Pancreas (tissue), 10 donors: ENCODE data around the gene LCN10. TPM values are rescaled to one million over a fixed set of nuclear protein-coding genes. Genes with fewer than 3 reads are reported as not detected.

Source experiments
- ATAC-seq, 4 donors: fragments of 200-7000 bp; cut with Tn5 transposase; one replicate each; pipeline versions ENCODE4 v1.8.0 to v1.9.1; 2020; ENCODE audit warnings: mild to moderate bottlenecking in 4 of 4, moderate library complexity in 4 of 4
- DNase-seq, 6 donors: peaks; one replicate each; pipeline ENCODE4 v3.0.0-alpha.2; 2020
- FAIRE-seq: peaks from 2 replicates; lab custom pipeline; 2012; peaks lifted over from hg19 to GRCh38; lab: Jason Lieb, UNC
- H3K27ac ChIP-seq, 4 donors: fragments of 200-600 bp; sonication (generic); 1 replicate in 3 of 4; 2 replicates in 1 of 4; pipeline versions ENCODE4 v1.5.0 to v1.8.0; 2020
- H3K27me3 ChIP-seq, 4 donors: fragments of 200-600 bp; one replicate each; pipeline ENCODE4 v1.8.0; 2021
- H3K36me3 ChIP-seq, 3 donors: fragments of 200-600 bp; sonication (generic) in 1 of 3; one replicate each; pipeline versions ENCODE4 v1.5.0 to v1.8.0; 2020 to 2021
- H3K4me1 ChIP-seq, 3 donors: fragments of 200-600 bp; one replicate each; pipeline ENCODE4 v1.8.0; 2021
- H3K4me3 ChIP-seq, 4 donors: fragments of 200-600 bp; sonication (generic) in 2 of 4; one replicate each; pipeline versions ENCODE4 v1.5.0 to v1.8.0; 2020 to 2021
- H3K9me3 ChIP-seq, 4 donors: fragments of 200-600 bp; one replicate each; pipeline ENCODE4 v1.8.0; 2021
- WGBS, 2 donors: extraction: QIAGEN DNeasy Blood & Tissue Kit; methylation state at CpG; one replicate each; pipeline ENCODE4 v1.1.7; 2013; 5-methylcytosine and 5-hydroxymethylcytosine counted together
- intact Hi-C, 3 donors: fragments of 100-400 bp; cut with DNase I; formaldehyde crosslinking; loops; one replicate each; pipeline versions ENCODE4 v1.11.1 to v1.14.2; 2022
- polyA plus RNA-seq, 2 donors: library from polyadenylated mRNA; stranded (reverse); fragments of 200-250 nt; gene quantifications; one replicate each; pipeline ENCODE4 v1.2.3, GENCODE V29; 2013
- total RNA-seq, 6 donors: library from RNA; stranded (reverse); fragmentation: NEBNext Ultra II Directional in 4 of 6; extraction: Animal tissue kit (Norgen Biotek cat#: 25700) in 4 of 6; gene quantifications; one replicate each; pipeline versions ENCODE4 v1.2.1 to v1.2.4, GENCODE V29; 2021 to 2023
- TF ChIP-seq, protein P1 (sequence below), 4 donors: fragments of 200-600 bp; sonication (generic) in 3 of 4; IDR thresholded peaks; one replicate each; pipeline versions ENCODE4 v1.5.0 to v1.8.0; 2021; ENCODE audit warnings: antibody characterized with exemption in 4 of 4
- donor health status: healthy with polysubstance abuse.
- donor health status: DM: no; HTN: no; CAD: no; lungs with moderate emphysema.
- donor health status: DM: no; HTN: no; CAD: no.
- donor health status: control.
- donor health status: control.
- donor health status: Bipolar disorder and iron deficiency.
- donor health status: DM: yes; HTN: yes; CAD: no.
- donor health status: DM: no; HTN: no; CAD: no.
- donor health status: DM: no; HTN: no; CAD: no.
- donor health status: DM: yes; HTN: yes; CAD: no.

Gene LCN10
- total and polyA plus RNA-seq, 8 donors, result 0.16 to 54.0 (median 1.6) TPM

- no peak overlapping the region for H3K4me3 ChIP-seq
- H3K9me3 ChIP-seq, result no peaks in the 10 kb centered on the region
- H3K27ac ChIP-seq, result no peak overlapping the region
- no peak for ATAC-seq
- no peak for FAIRE-seq
- 71 to 87% methylated on average over 1 of the region's 1 CpG for WGBS, 2 donors
- intact Hi-C loops, result no loop called here
- DNase-seq, result no peak
- no peaks in the 10 kb centered on the region for H3K27me3 ChIP-seq
- H3K36me3 ChIP-seq, result no peaks in the 10 kb centered on the region
- TF ChIP-seq, protein P1, sequence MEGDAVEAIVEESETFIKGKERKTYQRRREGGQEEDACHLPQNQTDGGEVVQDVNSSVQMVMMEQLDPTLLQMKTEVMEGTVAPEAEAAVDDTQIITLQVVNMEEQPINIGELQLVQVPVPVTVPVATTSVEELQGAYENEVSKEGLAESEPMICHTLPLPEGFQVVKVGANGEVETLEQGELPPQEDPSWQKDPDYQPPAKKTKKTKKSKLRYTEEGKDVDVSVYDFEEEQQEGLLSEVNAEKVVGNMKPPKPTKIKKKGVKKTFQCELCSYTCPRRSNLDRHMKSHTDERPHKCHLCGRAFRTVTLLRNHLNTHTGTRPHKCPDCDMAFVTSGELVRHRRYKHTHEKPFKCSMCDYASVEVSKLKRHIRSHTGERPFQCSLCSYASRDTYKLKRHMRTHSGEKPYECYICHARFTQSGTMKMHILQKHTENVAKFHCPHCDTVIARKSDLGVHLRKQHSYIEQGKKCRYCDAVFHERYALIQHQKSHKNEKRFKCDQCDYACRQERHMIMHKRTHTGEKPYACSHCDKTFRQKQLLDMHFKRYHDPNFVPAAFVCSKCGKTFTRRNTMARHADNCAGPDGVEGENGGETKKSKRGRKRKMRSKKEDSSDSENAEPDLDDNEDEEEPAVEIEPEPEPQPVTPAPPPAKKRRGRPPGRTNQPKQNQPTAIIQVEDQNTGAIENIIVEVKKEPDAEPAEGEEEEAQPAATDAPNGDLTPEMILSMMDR (IDR thresholded peaks at IDR 0.05), result no peak
- H3K4me1 ChIP-seq, result peaks cover 0 to 10% (median 0%) of the 10 kb centered on the region in 3 donors
Measured at GRCh38 chr9:136751244-136751643, 8.5 kb upstream of the LCN10 start.

DNA sequence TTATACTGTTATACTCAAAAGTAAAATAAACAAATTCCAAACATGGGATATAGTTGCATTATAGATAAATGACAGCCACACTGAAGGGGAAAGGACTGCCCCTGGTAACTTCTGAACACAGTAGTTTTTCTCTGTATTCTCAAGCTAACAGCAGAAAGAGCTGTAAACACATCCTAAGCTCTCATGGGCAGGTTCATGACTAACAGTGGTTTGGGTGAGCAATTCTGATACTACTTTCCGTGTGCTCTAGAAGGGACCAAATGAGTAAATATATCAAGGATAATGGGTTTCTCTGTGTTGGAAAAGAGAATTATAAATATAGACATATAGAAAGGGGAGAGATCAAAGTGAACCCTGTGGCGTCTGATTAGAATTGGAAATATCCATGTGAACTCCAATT, 7.8 kb upstream of the LCN10 start:
- DNase-seq (no peak), FAIRE-seq (no peak), ATAC-seq (no peak)
- Histone ChIP-seq H3K27me3 (no peaks in the 10 kb centered on the region), H3K4me3 (no peak overlapping the region), H3K9me3 (no peaks in the 10 kb centered on the region), H3K4me1 (peaks cover 0 to 10% (median 0%) of the 10 kb centered on the region in 3 donors), H3K27ac (no peak overlapping the region), H3K36me3 (no peaks in the 10 kb centered on the region)
- TF ChIP-seq, protein P1 (IDR thresholded peaks at IDR 0.05), result no peak
- WGBS, 2 donors, result 74 to 89% methylated on average over 2 of the region's 2 CpGs
- intact Hi-C loops, result no loop called here

DNA sequence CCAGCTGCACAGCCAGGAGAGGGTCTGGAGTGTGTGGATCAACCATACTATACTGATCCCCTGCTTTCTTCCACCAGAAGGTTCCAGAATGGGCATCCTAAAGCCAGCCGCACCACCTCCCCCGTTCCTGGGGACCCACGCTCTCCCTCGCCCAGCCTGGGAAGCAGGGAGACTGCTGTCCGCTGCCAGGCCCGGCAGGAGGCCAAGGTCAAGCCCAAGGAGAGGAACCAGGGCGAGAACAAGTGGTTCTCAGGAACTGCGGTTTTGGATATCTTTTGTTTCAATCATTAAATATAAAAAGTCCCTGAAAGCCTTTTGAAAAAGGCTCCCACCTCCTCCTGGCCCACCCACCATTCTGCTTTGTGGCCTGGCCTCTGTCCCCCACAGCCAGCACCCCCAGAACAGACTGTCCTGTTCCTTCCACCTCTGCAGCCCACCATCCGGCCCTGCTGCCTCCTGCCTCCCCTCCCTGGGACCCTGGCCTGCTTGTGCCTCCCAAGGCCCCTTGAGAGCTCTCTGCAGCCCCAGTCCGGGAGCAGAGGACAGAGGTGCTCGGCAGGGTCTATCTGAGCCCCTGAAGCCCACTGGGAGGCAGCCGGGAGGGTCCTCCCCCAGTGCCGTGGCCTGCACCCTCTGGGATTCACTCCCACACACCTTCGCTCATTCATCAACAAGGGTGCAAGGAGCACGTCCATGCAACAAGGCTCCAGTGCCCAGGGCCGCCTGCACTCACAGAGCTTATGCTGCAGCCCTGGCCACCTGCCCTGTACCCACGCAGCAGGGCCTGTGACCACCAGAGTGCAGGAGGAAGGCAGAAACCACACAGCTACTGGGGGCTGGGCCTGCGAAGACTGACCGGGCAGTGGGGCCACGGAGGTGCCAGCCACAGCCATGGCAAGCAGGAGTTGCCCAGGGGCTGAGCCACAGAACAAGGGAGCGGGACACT, 6.2 kb upstream of the LCN10 start:
- TF ChIP-seq, protein P1 (IDR thresholded peaks at IDR 0.05), result no peak
- Histone ChIP-seq H3K36me3 (no peaks in the 10 kb centered on the region), H3K9me3 (no peaks in the 10 kb centered on the region), H3K27me3 (no peaks in the 10 kb centered on the region), H3K4me1 (peaks cover 0 to 10% (median 0%) of the 10 kb centered on the region in 3 donors), H3K4me3 (no peak overlapping the region), H3K27ac (no peak overlapping the region)
- intact Hi-C loops, result no loop called here
- DNase-seq (peak in 3 of 6 donors; percentile 69 to 77 (median 71)), FAIRE-seq (no peak), ATAC-seq (peak; percentile 22 to 82 (median 62))
- WGBS, 2 donors, result 55 to 61% methylated on average over 21 of the region's 21 CpGs

DNA sequence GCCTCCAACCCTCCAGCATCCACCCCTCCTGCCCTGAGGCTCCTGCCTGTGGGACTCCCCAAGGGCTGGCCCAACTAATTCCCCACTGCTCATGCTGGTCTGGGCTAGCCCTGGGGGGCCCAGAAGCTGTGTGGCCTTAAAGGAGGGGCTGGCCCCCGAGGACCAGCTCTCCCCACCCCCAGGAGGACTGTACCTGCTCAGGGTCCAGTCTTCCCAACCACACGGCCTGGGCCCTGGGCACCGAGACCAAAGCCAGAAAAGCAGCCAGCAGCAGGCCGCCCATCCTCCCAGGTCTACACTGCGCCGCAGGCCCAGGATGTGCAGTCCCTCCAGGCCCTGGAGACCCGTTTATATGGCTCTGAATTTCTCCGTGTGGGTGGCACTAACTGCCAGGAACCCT, 5.5 kb upstream of the LCN10 start, which contains the start of gene LCN6:
Gene LCN6 (minus strand): TSS at position 325 of the 400 bp plus-strand sequence. CDS start 42 bp downstream, at position 283.
- FAIRE-seq (no peak), ATAC-seq (no peak), DNase-seq (no peak)
- no peaks in the 10 kb centered on the region for H3K27me3 ChIP-seq
- intact Hi-C loops, result no loop called here
- WGBS, 2 donors, result 66 to 68% methylated on average over 8 of the region's 8 CpGs
- no peaks in the 10 kb centered on the region for H3K36me3 ChIP-seq
- no peaks in the 10 kb centered on the region for H3K9me3 ChIP-seq
- no peak within 1 kb of the TSS for H3K27ac ChIP-seq
- H3K4me3 ChIP-seq, result no peak within 1 kb of the TSS
- TF ChIP-seq, protein P1 (IDR thresholded peaks at IDR 0.05), result no peak
- peaks cover 0 to 10% (median 0%) of the 10 kb centered on the region in 3 donors for H3K4me1 ChIP-seq
